Globus pallidus (tissue), 1 donor: ENCODE results near the gene KCNAB2.

Experiments used
- DNase-seq: peaks from one replicate; pipeline ENCODE4 v3.0.0-alpha.2; 2015; ENCODE audit warnings: low spot score

Gene KCNAB2

GRCh38 chr1:6045561-6045960, at the start of gene KCNAB2:
Gene KCNAB2, plus strand, starts transcription at chr1:6045888. Its CDS starts 5,649 bp downstream, at chr1:6051537.
- no peak for DNase-seq

- no peak for DNase-seq
Measured at GRCh38 chr1:5996641-5997270, 48.9 kb upstream of the KCNAB2 start.

GRCh38 chr1:5997316-5997715, 48.4 kb upstream of the KCNAB2 start:
- DNase-seq: no peak

- no peak for DNase-seq
Measured at GRCh38 chr1:5998051-5998905, 47.4 kb upstream of the KCNAB2 start.

- DNase-seq: no peak
Measured at GRCh38 chr1:5998906-5999301, 46.8 kb upstream of the KCNAB2 start.

- no peak for DNase-seq
Measured at GRCh38 chr1:5999711-6000443, 45.8 kb upstream of the KCNAB2 start.

- DNase-seq: no peak
Measured at GRCh38 chr1:6000444-6001288, 45.0 kb upstream of the KCNAB2 start.

- DNase-seq: no peak
Measured at GRCh38 chr1:6001992-6002576, 43.6 kb upstream of the KCNAB2 start.

- DNase-seq: no peak
Measured at GRCh38 chr1:6002714-6003501, 42.8 kb upstream of the KCNAB2 start.

GRCh38 chr1:6003568-6004411, 41.9 kb upstream of the KCNAB2 start:
- no peak for DNase-seq

- no peak for DNase-seq
Measured at GRCh38 chr1:6004412-6005123, 41.1 kb upstream of the KCNAB2 start.

- no peak for DNase-seq
Measured at GRCh38 chr1:6005276-6005917, 40.3 kb upstream of the KCNAB2 start.

- no peak for DNase-seq
Measured at GRCh38 chr1:6006882-6007281, 38.8 kb upstream of the KCNAB2 start.

GRCh38 chr1:6007318-6008083, 38.2 kb upstream of the KCNAB2 start:
- DNase-seq: no peak

GRCh38 chr1:6008084-6008415, 37.6 kb upstream of the KCNAB2 start:
- no peak for DNase-seq

GRCh38 chr1:6008696-6009095, 37.0 kb upstream of the KCNAB2 start:
- DNase-seq: no peak

GRCh38 chr1:6009120-6010040, 36.3 kb upstream of the KCNAB2 start:
- no peak for DNase-seq
